RWPE1 (cell line): ENCODE data around the gene SLC6A3.
"Not testable (repeated sequence)": the region's sequence is repeated elsewhere in the genome, so short reads cannot be mapped to it uniquely, and the experiment has no call there.

ENCODE experiments used
- CTCF ChIA-PET: fragments of 350-600 bp; sonication (Branson Sonifier 250); formaldehyde crosslinking; extraction: SDS; loops from one replicate; lab custom pipeline; 2021; lab: Yijun Ruan, JAX
- POLR2A ChIA-PET: fragments of 400-600 bp; formaldehyde crosslinking; extraction: SDS; loops from one replicate; lab custom pipeline; 2020; ENCODE audit warnings: antibody characterized with exemption; ENCODE audit not compliant: low non-redundant PET; lab: Yijun Ruan, JAX
- DNase-seq: peaks from one replicate; pipeline ENCODE4 v3.0.0; 2012; ENCODE audit warnings: low spot score
- H3K27ac ChIP-seq: fragments of 450-650 bp; 2 replicates; pipeline ENCODE4 v1.5.1; 2017
- TF ChIP-seq, protein P1 (sequence below): fragments of 450-650 bp; conservative IDR thresholded peaks from 2 replicates; pipeline ENCODE4 v1.5.1; 2017; ENCODE audit warnings: low read depth, mild to moderate bottlenecking

The SLC6A3 gene

DNA sequence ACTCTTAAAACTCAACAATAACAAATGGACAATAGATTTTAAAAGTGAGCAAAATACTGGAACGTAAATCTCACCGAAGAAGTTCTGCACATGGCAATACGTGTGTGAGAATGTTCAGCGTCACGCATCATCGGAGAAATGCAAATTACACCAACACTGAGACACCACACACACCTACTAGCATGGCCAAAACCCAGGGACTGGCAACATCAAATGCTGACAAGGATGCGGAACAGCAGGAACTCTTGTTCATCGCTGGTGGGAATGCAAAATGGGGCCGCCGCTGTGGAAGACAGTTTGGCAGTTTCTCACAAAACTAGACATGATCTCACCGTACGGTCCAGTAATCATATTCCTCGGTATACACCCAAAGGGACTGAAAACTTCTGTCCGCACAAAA, 78.7 kb downstream of the SLC6A3 start:
- TF ChIP-seq, protein P1, sequence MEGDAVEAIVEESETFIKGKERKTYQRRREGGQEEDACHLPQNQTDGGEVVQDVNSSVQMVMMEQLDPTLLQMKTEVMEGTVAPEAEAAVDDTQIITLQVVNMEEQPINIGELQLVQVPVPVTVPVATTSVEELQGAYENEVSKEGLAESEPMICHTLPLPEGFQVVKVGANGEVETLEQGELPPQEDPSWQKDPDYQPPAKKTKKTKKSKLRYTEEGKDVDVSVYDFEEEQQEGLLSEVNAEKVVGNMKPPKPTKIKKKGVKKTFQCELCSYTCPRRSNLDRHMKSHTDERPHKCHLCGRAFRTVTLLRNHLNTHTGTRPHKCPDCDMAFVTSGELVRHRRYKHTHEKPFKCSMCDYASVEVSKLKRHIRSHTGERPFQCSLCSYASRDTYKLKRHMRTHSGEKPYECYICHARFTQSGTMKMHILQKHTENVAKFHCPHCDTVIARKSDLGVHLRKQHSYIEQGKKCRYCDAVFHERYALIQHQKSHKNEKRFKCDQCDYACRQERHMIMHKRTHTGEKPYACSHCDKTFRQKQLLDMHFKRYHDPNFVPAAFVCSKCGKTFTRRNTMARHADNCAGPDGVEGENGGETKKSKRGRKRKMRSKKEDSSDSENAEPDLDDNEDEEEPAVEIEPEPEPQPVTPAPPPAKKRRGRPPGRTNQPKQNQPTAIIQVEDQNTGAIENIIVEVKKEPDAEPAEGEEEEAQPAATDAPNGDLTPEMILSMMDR = no peak
- ChIA-PET POLR2A (no interaction called here), CTCF (no interaction called here)
- DNase-seq = no peak
- H3K27ac ChIP-seq = no peak overlapping the region

DNA sequence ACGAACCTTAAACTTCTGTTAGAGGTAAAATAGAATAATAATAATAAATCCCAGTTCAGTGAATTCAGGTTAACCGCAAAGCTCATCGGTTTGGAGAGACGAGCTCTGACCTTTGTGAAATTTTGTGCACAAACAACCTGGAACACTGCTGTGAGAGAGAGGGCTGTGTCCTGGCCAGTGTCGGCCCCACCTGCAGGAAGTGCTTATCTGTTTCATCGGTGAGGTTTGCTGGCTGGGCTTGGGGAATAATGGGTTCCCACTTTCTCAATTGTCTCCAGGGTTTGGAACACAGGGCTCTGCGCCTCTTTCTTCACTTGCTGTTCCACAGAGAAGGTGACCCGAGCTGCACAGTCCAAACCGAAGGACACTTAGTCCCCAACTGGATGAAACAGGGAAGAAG, 81.0 kb downstream of the SLC6A3 start:
- ChIA-PET CTCF (interaction anchor here (0.5 kb wide), 1 partner anchor 190 kb away, joined by 3 read pairs; no protein-coding TSS in a partner anchor), POLR2A (no interaction called here)
- no peak for DNase-seq
- no peak overlapping the region for H3K27ac ChIP-seq
- TF ChIP-seq, protein P1 = no peak

- DNase-seq = no peak
- ChIA-PET POLR2A (no interaction called here), CTCF (no interaction called here)
- TF ChIP-seq, protein P1 = no peak
- H3K27ac ChIP-seq = no peak overlapping the region
Observed at GRCh38 chr5:1363581-1363980, 81.7 kb downstream of the SLC6A3 start.

- TF ChIP-seq, protein P1 = no peak
- ChIA-PET CTCF (no interaction called here), POLR2A (no interaction called here)
- no peak for DNase-seq
- no peak overlapping the region for H3K27ac ChIP-seq
Observed at GRCh38 chr5:1363160-1363559, 82.1 kb downstream of the SLC6A3 start.

GRCh38 chr5:1362242-1363015, 82.8 kb downstream of the SLC6A3 start:
- H3K27ac ChIP-seq = no peak overlapping the region
- no peak for DNase-seq
- ChIA-PET CTCF (interaction anchor here (0.5 to 1.0 kb wide), 3 partner anchors 13 to 39 kb away, joined by 3 to 4 read pairs (median 3); no protein-coding TSS in a partner anchor), POLR2A (no interaction called here)
- TF ChIP-seq, protein P1 = no peak

- no peak overlapping the region for H3K27ac ChIP-seq
- TF ChIP-seq, protein P1 = no peak
- ChIA-PET CTCF (interaction anchor here (0.6 to 0.9 kb wide), 3 partner anchors 19 to 238 kb away, joined by 3 to 6 read pairs (median 4); no protein-coding TSS in a partner anchor), POLR2A (no interaction called here)
- DNase-seq = no peak
Observed at GRCh38 chr5:1360861-1361260, 84.4 kb downstream of the SLC6A3 start.

GRCh38 chr5:1360367-1360766, 84.9 kb downstream of the SLC6A3 start:
- CTCF ChIA-PET = interaction anchor here (0.6 to 0.9 kb wide), 2 partner anchors 20 to 95 kb away, joined by 3 to 4 read pairs; no protein-coding TSS in a partner anchor
- POLR2A ChIA-PET, H3K27ac ChIP-seq, DNase-seq: not testable (repeated sequence)
